ENCODE data around the gene BRD7.

DNA sequence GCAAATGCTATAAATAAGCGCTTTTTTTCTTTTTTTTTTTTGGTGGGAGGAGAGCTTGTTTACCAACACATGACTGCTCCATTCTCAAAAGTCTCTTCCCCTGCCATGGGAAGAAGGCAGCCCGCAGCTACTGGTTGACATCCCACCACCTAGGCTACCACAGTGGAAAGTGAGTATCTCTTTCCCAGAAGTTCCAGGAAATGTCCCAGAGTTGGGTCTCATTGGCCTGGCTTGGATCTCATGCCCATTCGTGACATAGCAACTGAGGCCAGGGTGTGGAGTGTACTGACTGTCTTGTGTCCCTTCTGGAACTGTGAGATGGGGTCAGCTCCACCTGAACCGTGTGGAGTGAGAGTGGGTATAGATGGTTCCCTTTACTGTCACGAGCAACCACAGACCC lies 29.5 kb upstream of the BRD7 start:
- TF ChIP-seq, protein P1, sequence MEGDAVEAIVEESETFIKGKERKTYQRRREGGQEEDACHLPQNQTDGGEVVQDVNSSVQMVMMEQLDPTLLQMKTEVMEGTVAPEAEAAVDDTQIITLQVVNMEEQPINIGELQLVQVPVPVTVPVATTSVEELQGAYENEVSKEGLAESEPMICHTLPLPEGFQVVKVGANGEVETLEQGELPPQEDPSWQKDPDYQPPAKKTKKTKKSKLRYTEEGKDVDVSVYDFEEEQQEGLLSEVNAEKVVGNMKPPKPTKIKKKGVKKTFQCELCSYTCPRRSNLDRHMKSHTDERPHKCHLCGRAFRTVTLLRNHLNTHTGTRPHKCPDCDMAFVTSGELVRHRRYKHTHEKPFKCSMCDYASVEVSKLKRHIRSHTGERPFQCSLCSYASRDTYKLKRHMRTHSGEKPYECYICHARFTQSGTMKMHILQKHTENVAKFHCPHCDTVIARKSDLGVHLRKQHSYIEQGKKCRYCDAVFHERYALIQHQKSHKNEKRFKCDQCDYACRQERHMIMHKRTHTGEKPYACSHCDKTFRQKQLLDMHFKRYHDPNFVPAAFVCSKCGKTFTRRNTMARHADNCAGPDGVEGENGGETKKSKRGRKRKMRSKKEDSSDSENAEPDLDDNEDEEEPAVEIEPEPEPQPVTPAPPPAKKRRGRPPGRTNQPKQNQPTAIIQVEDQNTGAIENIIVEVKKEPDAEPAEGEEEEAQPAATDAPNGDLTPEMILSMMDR (IDR thresholded peaks at IDR 0.05; ENCODE audit: poor library complexity): no peak
- no peak for TF ChIP-seq EZH2 (IDR thresholded peaks at IDR 0.05; ENCODE audit: borderline replicate concordance)
